Measurements from ENCODE around the gene FARS2. TPM values are rescaled to one million over a fixed set of nuclear protein-coding genes. Genes with fewer than 3 reads are reported as not detected.

Gene FARS2
- total RNA-seq, 1 donor from 2014 or later = 19.9 TPM

DNA sequence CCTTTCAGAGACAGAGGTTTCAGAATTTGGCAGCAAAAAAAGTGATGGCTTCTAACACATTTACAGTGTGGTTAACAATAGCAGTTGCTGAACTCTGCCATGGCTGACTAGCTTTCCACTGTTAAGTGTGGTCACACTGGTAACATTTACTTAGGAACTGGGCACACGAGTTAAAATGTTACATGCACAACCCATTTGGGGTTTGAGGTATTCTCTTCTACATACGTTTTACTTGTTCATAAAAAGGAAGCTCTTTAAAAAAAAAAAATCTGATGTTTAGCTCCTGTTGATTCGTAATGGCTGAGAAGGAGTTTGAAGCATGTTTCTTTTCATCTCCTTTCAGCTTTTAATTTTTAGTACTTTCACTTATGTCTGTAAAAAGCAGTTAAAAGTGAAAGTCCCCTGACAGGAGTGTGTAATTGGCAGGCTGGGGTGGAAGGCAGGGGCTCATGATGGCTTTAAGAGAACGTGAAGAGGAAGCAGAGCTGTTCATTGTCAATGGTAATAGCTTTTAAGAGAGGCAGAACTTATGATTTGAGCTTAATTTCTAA, 245.9 kb downstream of the FARS2 start:
- no peaks in the 10 kb centered on the region for H3K27me3 Mint-ChIP-seq (ENCODE audit: low read depth)
- no peak for DNase-seq (ENCODE audit: low spot score in 2 of 2, unreplicated experiment in 2 of 2)
- H3K4me3 Mint-ChIP-seq = no peak overlapping the region
- H3K36me3 Mint-ChIP-seq = peaks cover 3% of the 10 kb centered on the region
- H3K9me3 Mint-ChIP-seq = no peaks in the 10 kb centered on the region
- H3K4me1 Mint-ChIP-seq = peaks cover 6% of the 10 kb centered on the region
- TF ChIP-seq, protein P1, sequence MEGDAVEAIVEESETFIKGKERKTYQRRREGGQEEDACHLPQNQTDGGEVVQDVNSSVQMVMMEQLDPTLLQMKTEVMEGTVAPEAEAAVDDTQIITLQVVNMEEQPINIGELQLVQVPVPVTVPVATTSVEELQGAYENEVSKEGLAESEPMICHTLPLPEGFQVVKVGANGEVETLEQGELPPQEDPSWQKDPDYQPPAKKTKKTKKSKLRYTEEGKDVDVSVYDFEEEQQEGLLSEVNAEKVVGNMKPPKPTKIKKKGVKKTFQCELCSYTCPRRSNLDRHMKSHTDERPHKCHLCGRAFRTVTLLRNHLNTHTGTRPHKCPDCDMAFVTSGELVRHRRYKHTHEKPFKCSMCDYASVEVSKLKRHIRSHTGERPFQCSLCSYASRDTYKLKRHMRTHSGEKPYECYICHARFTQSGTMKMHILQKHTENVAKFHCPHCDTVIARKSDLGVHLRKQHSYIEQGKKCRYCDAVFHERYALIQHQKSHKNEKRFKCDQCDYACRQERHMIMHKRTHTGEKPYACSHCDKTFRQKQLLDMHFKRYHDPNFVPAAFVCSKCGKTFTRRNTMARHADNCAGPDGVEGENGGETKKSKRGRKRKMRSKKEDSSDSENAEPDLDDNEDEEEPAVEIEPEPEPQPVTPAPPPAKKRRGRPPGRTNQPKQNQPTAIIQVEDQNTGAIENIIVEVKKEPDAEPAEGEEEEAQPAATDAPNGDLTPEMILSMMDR (IDR thresholded peaks at IDR 0.05; ENCODE audit: unreplicated experiment) = no peak
- H3K27ac Mint-ChIP-seq = no peak overlapping the region

DNA sequence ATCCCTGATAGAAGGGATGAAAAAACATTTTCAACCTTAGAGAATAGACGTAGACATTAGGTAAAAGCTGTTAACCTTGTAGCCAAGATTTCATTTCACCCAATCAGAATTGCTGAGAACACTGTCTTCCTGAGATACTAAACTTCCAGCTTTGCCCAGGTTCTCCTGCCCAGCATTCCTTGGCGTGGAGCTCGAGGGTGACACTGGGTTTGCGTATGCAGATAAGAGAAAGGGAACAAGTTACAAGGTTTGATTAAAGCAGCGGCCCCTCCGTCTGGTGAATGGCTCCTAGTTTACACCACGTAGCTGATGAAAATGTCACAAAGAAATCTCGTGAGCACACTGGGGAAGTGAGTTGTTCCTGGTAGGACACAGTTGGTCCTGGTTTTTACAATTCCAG, 247.8 kb downstream of the FARS2 start:
- Mint-ChIP-seq H3K9me3 (no peaks in the 10 kb centered on the region), H3K27me3 (ENCODE audit: low read depth) (no peaks in the 10 kb centered on the region), H3K36me3 (peaks cover 3% of the 10 kb centered on the region), H3K4me1 (peaks cover 6% of the 10 kb centered on the region), H3K27ac (no peak overlapping the region), H3K4me3 (no peak overlapping the region)
- TF ChIP-seq, protein P1 (IDR thresholded peaks at IDR 0.05; ENCODE audit: unreplicated experiment) = no peak
- DNase-seq (ENCODE audit: low spot score in 2 of 2, unreplicated experiment in 2 of 2) = no peak

DNA sequence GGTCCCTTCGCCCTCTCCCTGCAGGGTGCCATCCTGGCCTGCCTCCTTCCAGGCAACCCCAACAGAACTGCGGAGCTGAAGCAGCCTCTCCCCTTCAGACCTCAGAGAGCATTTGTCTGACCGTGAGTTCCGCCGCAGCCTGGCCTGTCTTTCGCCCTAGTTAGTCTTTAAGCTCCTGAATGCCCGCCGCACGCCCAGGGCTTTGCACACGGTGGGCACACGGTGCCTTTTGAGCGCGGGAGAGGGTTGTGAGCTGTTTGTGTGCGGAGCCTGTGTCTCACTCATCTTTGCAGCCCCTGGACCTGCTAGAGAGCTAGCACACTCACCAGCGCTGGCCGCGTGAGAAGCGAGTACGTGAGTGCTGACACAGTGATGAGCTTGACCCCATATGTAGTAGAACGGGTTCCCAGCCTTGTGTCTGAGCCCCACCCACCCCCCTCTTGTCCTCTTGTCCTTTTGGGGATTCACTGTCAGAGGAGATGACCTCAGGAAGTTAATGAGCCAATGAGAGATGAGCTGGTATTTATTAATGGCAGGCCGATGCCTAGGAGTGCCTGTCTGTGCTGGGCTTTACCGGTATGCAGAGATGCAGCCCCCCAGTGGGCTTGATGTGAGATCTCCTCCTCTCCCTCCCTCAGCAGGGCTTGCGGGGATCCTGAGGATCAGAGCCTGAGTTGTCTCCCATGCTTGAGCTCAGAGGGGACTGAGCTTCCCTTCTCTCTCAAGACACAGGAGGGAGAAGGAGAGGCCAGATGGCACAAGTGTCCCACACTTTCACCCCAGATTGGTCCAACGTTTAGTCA, 249.2 kb downstream of the FARS2 start:
- no peak for DNase-seq (ENCODE audit: low spot score in 2 of 2, unreplicated experiment in 2 of 2)
- no peak overlapping the region for H3K27ac Mint-ChIP-seq
- TF ChIP-seq, protein P1 (IDR thresholded peaks at IDR 0.05; ENCODE audit: unreplicated experiment) = no peak
- H3K9me3 Mint-ChIP-seq = no peaks in the 10 kb centered on the region
- H3K4me3 Mint-ChIP-seq = no peak overlapping the region
- peaks cover 3% of the 10 kb centered on the region for H3K36me3 Mint-ChIP-seq
- peaks cover 6% of the 10 kb centered on the region for H3K4me1 Mint-ChIP-seq
- H3K27me3 Mint-ChIP-seq (ENCODE audit: low read depth) = no peaks in the 10 kb centered on the region

DNA sequence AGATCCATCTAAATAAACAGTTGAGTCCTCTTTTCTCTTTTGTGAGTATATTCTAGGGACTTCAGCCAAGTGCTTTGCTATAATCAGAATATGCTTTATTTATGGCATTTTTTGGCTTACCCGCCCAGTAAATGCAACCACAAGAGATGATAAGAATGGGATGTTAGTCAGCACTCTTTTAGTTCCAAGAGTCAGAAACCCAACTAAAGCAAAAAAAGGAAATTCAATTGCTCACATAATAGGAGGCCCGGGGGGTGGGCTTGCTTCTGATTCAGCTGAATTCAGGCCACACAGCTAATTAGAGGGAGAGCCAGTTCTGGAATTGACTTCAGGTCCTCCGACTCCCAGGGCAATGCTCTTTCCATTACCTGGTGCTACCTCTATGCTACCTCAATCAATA, 250.6 kb downstream of the FARS2 start:
- H3K9me3 Mint-ChIP-seq = no peaks in the 10 kb centered on the region
- H3K27ac Mint-ChIP-seq = no peak overlapping the region
- peaks cover 3% of the 10 kb centered on the region for H3K36me3 Mint-ChIP-seq
- H3K4me3 Mint-ChIP-seq = no peak overlapping the region
- DNase-seq (ENCODE audit: low spot score in 2 of 2, unreplicated experiment in 2 of 2) = no peak
- TF ChIP-seq, protein P1 (IDR thresholded peaks at IDR 0.05; ENCODE audit: unreplicated experiment) = no peak
- H3K27me3 Mint-ChIP-seq (ENCODE audit: low read depth) = no peaks in the 10 kb centered on the region
- H3K4me1 Mint-ChIP-seq = peaks cover 3% of the 10 kb centered on the region

DNA sequence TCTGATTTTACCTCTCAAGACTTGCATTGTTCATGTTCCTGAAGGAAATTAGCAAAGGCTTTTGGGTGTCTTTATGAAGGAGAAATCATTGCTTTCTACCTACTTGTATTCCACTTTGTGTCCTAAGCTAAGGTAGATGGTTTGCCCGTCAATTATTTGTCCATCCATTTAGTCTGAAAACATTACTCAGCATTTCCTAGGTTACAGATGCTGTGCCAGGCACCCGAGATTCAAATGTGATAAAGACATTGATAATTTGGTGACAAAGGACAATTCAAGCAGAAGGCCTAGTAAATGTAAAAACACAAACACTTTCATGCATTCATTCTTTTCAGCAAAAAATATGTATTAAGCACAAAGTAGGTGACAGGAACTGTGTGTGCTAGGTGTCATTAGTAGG, 251.1 kb downstream of the FARS2 start:
- DNase-seq (ENCODE audit: low spot score in 2 of 2, unreplicated experiment in 2 of 2) = no peak
- Mint-ChIP-seq H3K27me3 (ENCODE audit: low read depth) (no peaks in the 10 kb centered on the region), H3K4me1 (peaks cover 3% of the 10 kb centered on the region), H3K4me3 (no peak overlapping the region), H3K27ac (no peak overlapping the region), H3K36me3 (peaks cover 3% of the 10 kb centered on the region), H3K9me3 (no peaks in the 10 kb centered on the region)
- TF ChIP-seq, protein P1 (IDR thresholded peaks at IDR 0.05; ENCODE audit: unreplicated experiment) = no peak

Measured in mesothelial cell of epicardium (in vitro differentiated cells).